Skin of body (tissue), 2 donors: ENCODE measurements around the gene ICOSLG. TPM values are rescaled to one million over a fixed set of nuclear protein-coding genes. Genes with fewer than 3 reads are reported as not detected.
"Not testable (repeated sequence)": the region's sequence is repeated elsewhere in the genome, so short reads cannot be mapped to it uniquely, and the experiment has no call there.

ENCODE experiments used
- DNase-seq: peaks from one replicate; lab custom pipeline; 2025; lab: John Stamatoyannopoulos, UW
- total RNA-seq: library from RNA; depleted of rRNA; stranded (reverse); fragments of >200 nt; gene quantifications from one replicate; pipeline ENCODE4 v1.2.3, GENCODE V29; 2014

Gene ICOSLG, protein sequence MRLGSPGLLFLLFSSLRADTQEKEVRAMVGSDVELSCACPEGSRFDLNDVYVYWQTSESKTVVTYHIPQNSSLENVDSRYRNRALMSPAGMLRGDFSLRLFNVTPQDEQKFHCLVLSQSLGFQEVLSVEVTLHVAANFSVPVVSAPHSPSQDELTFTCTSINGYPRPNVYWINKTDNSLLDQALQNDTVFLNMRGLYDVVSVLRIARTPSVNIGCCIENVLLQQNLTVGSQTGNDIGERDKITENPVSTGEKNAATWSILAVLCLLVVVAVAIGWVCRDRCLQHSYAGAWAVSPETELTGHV
- total RNA-seq, result 3.5 TPM

DNA sequence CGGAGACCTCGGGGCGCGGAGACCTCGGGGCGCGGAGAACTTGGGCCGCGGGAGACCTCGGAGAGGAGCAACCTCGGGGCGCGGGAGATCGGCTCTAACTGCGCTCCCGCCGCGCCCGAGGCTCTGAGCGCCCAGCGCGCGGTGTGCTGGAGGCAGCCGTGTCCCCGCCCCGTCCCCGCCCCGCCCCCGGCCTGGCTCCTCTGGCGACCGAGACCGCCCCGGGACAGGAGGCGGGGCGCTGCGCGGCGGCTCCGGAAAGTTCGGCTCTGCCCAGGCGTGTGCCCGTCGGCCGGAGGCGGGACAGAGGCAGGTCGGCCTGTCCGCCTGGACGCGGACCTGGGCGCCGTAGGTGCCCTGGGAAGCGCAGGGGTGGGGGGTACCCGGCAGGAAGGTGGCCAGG, at the start of gene ICOSLG:
Gene ICOSLG (minus strand): TSS at position 102 of the 400 bp plus-strand sequence. CDS start 126 bp downstream, outside the sequence.
- DNase-seq, result not testable (repeated sequence)

DNA sequence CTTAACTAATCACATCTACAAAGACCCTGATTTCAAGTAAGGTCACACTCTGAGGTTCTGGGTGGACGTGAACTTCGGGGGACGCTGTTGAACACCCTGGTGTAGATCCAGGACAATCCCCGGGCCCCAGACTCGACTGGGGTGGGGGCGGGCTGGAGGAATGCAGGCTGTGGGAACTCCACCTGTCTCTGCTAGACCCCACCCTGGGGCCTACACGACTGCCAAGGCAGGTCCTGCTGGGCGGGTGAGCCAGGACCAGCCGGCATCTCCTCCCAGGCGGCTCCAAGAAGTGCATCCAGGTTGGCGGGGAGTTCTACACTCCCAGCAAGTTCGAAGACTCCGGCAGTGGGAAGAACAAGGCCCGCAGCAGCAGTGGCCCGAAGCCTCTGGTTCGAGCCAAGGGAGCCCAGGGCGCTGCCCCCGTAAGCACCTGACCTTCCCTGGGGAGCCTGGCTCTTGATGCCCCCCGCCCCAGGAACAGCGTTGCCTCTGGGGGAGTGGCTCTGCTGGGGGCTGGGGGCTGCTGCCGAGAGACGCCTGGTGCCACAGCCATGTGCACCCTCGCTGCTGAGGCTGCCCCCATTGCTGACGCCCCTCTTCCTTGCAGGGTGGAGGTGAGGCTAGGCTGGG, 48.8 kb upstream of the ICOSLG start:
- DNase-seq, result no peak

DNA sequence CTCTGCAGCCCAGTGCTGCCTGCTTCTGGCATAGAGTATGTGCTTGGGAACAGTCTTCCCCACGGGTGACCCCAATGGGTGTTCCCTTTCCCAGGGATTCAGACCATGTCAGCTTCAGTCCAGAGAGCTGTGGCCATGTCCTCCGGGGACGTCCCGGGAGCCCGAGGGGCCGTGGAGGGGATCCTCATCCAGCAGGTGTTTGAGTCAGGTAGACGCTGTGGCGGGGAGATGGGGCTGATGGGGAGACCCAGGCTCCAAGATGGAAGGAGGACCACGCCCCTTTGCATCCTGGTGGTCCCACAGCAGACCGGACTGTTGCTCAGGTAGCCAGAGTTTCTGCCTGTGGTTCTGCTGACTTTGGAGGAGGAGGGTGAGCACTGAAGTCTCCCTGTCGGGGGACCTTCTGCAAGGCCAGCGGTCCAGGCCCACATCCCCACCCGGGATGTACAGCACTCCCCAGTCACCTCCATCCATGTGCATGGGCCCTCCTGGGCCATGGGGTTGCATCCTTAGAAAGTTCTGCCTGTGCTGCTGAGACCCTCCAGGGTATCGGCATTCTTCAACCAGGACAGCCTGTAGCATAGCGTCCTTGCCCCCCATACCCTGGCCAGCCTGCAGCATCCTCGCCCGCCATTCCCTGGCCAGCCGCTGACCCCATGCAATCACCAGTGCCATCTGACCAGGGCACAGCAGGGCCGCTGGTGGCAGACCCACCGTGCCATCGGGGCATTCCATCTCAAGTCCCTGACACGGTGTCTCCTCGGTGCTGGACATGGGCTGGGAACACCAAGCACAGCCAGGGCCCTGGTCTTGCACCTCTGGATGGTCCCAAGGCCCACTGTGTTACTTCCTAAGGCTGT, 47.7 kb upstream of the ICOSLG start:
- DNase-seq, result no peak

DNA sequence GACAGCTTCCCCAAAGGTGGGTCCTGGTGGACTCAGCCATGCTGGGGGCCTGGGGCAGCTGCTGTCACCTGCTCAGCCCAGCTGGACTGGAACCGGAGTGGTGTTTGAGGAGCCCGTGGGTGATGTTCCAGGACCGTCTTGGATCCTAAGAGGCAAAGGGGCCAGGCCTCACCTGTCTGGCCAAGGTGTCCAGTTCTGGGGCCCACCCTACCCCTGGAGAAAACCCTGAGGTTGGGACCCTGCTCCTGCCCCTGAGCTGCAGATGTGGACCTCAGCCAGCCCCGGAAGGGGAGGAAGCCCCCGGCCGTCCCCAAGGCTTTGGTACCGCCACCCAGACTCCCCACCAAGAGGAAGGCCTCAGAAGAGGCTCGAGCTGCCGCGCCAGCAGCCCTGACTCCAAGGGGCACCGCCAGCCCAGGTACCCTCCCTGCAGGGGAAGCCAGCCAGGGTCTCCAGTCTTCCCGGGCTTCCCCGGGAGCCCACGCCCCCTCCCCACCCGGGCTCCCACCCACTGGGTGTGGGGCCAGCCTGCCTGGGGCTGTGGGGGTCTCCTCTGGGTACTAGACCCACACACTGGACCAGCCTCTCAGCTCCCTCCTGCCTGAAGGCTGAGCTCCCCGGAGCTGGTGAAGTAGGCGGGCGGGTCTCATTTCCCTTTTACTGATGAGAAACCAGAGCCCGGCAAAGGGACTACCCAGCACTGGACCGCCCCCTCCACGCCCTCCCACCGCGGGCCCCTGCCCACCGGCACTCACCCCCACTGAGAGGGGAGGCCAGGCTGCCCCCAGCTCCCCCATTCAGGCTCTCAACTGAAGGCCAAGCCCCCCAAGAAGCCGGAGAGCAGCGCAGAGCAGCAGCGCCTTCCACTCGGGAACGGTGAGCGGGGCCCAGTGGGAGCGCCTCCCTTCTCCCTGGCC, 46.2 kb upstream of the ICOSLG start:
- DNase-seq, result no peak

DNA sequence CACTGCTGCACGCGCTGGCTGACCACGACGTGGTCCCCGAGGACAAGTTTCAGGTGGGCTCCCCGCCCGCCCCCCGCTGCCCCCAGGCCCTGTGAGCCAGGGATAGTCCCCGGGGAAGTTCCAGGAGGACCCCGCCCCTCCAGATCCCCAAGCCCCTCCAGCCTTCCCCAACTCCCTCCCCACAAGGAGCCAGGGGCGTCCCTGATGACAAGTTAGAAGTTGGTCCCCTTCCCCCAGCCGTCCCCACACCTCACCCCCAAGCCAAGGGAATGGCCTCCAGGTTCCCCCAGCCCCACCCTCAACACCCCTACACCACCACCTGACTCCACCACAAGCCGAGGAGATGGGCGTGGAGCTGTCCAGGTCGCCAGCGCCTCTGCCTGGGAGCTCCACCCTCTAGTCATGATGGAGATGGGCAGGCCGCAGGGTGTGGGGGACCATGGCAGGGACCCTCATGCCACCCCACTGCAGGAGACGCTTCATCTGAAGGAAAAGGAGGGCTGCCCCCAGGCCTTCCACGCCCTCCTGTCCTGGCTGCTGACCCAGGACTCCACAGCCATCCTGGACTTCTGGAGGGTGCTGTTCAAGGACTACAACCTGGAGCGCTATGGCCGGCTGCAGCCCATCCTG, 45.5 kb upstream of the ICOSLG start:
- DNase-seq, result no peak

DNA sequence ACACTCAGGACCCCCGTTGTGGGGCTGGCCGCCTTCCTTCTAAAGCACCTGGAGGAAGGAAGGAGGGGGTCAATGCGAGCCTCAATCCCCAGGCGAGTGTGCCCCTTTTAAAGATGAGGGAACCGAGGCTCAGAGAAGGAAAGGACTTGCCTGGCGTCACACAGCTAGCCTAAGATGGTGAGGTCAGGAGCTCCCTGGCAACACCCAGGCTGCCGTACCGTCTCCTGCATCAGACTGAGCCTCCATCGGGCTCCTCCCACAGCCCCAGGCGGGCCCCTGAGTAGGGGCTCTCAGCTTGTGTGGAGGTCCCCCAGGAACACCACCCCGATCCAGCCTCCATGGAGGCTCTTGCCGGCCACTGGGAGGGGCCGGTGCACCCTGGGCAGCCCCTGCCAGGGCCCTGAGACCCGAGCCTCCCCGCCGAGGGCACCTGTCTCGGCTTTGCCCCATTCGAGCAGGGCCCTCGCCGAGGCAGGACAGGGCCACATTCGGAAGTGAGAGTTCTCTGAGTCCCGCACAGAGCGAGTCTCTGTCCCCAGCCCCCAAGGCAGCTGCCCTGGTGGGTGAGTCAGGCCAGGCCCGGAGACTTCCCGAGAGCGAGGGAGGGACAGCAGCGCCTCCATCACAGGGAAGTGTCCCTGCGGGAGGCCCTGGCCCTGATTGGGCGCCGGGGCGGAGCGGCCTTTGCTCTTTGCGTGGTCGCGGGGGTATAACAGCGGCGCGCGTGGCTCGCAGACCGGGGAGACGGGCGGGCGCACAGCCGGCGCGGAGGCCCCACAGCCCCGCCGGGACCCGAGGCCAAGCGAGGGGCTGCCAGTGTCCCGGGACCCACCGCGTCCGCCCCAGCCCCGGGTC, 44.6 kb upstream of the ICOSLG start, which contains the start of gene AIRE:
Gene AIRE (plus strand): TSS at position 739 of the 855 bp plus-strand sequence. CDS start 131 bp downstream, outside the sequence.
- no peak for DNase-seq

DNA sequence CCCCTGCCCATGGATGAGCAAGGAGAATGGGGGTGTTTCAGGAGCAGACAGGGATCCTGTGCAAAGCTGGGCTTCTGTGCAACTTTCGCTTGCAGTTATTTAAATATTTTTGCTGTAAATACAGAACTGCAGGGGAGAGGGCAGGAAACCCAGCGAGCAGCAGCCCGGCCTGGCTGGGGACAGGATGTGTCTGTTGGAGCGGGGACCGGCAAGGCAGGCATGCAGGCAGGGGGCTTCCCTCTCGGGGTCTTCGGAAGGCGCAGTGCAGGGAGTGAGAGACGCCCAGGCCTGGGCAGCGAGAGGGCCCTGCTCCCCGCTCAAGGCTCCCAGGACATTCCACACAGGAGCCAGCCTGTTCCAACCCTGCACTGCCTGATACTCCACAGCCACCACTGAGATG, 43.2 kb upstream of the ICOSLG start:
- no peak for DNase-seq

DNA sequence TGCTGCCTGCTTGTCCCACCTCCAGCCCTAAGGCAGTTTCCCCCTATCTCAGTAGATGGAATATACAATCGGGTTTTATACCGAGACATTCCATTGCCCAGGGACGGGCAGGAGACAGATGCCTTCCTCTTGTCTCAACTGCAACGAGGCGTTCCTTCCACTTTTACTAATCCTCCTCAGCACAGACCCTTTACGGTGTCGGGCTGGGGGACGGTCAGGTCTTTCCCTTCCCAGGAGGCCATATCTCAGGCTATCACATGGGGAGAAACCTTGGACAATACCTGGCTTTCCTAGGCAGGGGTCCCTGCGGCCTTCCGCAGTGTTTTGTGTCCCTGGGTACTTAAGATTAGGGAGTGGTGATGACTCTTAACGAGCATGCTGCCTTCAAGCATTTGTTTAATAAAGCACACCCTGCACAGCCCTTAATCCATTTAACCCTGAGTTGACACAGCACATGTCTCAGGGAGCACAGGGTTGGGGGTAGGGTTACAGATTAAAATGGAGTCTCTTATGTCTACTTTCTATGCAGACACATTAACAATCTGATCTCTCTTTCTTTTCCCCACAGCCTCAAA, 42.6 kb upstream of the ICOSLG start:
- DNase-seq, result not testable (repeated sequence)

DNA sequence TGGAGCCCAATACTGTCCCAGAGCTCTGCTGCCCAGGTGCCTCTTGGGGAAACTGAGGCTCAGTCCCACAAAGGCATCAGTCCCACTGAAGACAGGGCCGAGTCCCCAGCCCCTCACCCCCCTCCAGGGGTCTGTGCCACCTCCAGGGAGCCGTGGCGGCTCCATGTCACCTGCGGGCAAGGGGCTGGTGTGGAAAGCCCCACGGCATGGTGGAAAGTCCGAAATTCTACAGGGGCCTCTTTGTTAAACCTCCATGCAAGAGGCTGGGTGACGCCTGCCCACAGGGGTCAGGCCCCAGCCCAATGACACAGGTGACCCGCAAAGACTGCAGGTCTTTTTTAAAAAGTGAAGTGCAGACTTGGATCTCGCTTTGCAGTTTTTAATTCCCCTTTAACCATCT, 41.6 kb upstream of the ICOSLG start:
- no peak for DNase-seq

DNA sequence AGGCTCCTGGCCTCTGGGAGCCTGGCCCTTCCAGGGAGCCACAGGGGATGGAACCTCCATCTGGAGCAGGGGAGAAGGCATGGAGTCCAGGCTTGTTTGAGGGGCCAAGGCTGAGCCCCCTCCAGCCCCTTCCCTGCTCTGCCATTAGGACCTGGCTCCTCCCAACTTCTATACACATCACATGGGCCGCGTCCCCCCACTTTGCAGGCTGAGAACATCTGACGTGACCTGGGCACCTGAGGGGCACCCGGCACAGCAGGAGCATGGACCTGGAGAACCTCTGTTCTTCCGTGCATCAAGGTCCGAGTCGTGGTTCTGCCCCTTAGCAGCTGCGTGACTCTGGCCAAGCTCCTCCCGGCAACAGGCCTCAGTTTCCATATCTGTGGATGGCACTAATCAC, 41.1 kb upstream of the ICOSLG start:
- DNase-seq, result no peak

DNA sequence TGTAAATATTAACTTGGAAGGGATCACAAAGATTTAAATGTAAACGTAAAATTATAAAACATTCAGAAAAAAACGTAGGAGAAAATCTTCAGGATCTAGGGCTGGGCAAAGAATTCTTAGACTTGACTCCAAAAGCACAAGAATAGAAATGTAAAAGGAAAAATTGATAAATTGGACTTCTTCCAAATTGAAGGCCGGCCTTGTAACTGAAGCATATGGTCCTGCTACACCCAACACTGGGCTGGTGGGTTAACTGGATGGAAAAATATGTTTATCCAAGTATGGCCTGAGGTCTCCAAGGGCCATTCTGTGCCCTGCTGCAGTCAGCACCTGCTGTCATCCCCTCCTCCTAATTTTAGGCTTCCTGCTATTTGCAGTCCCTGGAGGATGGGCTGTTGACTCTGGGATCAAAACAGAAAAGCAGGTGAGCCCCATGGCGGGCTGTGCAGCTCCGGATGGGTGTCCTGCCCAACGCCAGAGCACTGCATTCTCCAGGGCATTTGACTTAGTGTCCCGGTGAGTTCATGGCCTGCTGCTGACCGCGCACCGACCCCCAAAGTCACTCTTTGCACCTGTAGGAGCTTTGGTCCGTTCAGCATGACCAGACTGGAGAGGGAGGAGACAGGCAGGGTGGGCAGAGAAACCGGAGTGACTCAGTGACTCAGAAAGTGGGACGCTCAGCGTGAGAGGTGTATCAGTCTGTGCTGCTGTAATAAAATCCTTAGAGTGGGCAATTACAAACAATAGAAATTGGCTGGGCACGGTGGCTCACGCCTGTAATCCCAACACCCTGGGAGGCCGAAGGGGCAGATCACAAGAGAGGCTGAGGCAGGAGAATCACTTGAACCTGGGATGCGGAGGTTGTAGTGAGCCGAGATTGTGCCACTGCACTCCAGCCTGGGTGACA, 38.9 kb upstream of the ICOSLG start:
- DNase-seq, result no peak

DNA sequence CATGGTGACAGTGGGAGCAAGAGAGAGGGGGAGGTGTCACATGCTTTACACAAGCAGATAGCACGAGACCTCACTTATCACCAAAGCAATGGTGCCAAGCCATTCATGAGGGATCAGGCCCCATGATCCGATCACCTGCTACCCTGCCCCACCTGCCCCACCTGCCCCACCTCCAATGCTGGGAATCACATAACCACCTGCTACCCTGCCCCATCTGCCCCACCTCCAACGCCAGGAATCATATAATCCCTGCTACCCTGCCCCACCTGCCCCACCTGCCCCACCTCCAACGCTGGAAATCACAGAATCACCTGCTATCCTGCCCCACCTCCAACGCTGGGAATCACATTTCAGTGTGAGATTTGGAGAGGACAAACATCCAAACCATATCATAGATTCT, 34.3 kb upstream of the ICOSLG start:
- DNase-seq, result no peak

DNA sequence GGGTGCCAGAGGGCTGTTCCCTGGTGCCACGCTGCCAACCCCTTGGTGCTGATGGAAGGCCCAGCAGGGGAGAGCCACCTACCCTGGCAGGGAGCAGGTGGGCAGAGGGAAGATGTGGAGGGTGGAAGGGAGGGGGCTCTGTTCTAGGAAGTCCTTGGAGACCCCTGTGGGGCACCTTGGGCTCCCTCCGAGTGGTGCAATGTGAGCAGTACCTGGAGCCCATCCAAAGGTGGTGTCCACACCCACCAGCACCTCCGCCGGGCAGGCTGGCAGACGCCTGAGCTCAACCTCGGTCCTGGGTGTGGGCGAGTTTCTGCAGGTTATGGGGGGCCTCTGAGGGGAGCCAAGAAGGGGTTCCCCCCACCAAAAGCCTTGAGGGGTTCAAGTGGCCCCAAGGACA, 32.3 kb upstream of the ICOSLG start:
- no peak for DNase-seq

DNA sequence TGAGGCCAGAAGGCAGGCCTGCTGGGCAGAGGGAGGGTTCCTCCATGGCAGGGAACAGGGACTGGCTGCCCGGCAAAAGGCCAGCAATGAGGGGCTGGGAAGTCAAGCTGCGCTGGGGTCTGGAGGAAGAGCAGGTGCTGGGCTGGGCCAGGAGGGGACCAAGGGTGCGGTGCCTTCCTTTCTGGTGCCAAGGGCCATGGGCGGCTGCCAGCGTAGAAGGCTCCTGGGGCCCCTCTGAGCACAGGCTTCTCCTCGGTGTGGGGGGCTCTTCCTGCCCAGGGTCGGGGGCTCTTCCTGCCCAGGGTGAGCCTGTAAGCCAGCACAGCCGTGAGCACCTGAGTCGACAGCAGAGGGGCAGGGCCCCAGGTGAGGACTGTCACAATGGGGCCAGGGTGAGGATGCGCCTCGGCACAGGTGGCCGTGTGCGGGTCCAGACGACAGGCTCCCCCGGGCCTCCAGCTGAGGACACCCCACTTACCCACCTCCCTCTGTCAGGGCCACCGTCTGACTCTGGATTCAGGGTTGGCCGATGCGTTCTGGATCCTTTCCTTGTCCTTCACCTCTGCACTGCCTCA, 31.6 kb upstream of the ICOSLG start:
- no peak for DNase-seq

DNA sequence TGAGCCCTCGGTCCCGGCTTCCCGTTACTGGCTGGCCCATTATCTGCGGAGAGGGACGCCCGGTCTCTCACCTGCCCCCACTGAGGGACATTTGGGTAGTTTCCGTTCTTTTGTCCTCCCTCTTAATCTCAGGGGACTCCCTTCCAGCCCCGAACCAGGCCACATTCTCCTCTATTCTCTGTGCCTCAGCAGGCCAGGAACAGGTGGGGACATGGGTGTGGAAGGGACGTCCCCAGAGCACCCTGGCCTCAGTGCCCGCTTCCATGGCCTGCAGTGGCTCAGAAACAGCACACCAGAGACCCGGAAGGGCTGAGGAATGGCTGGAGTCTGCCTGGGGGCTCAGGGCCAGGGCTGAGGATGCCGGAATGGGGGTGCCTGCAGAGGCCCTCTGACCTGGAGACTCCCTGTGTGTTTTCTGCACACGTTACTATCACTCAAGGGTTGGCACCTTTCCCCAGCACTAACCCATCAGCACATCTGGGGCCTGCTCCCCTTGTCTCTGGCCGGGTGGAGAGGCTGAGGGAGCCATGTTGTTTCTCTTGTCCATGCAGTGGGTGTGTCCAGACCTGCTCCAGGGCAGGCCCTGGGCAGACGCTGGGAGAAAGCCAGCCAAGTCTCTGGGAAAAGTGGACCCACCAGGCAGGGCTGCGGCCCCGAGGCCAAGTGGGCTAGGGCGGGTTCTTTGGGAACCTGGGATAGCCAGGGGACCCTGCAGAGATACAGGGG, 31.0 kb upstream of the ICOSLG start:
- no peak for DNase-seq

DNA sequence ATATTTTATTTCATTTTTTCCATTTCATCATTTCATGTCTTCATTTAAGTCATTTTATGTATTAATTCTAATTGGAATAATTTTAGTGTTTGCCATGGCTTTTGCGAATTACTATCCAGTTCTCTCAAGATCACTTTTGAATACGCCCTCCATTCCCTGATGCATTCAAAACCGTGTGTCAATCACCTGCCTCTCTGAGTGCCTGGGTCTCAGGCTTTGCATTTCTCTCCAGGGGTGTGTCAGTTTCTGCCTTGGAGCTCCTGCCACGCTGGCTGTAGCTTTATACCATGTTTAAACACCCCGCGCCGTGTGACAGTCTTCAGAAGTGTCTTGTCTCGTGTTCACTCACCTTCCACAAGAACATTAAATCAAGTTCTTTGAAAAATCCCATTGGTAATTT, 28.3 kb upstream of the ICOSLG start:
- no peak for DNase-seq

DNA sequence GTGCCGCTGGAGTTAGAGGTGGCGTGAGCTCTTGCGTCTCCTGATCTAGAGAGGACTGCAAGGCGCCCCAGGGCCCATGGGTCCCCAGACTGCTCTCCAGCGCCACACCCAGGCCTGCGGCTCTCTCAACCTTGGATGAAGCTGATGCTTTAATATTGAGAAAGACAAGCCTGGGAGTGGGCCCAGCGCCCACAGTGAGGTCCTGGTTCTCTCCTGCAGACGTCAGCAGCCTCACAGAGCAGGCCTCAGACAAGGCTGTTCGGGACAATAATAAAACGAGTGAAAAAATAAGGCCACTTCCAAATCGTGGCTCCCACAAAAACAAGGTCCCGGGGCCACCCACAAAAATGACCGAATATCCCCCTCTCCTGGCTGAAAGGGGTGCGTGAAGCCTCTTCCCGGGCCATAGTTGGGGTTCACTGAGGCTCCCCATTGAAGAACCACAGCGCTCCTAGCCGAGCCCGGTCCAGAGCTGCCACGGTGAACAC, 27.0 kb upstream of the ICOSLG start:
- DNase-seq, result no peak
